HL-60 (cell line): ENCODE data around the gene AGAP1.

ENCODE experiments used
- CTCF ChIP-seq: IDR thresholded peaks from one replicate; pipeline ENCODE4 v1.5.1; 2011; ENCODE audit warnings: low read length, control low read depth, inconsistent platforms; ENCODE audit not compliant: insufficient read depth
- POLR2AphosphoS5 ChIP-seq: IDR thresholded peaks from 2 replicates; pipeline ENCODE4 v1.6.1; 2012; ENCODE audit warnings: low read depth
- SPI1 ChIP-seq: IDR thresholded peaks from 2 replicates; pipeline ENCODE4 v1.6.1; 2012; ENCODE audit warnings: low read depth, mild to moderate bottlenecking, borderline replicate concordance

GRCh38 chr2:235577404-235578330, 83.8 kb downstream of the AGAP1 start:
- TF ChIP-seq CTCF (no peak), POLR2AphosphoS5 (no peak), SPI1 (no peak)
